Left forelimb (tissue), 1 donor: ENCODE results near the gene OLFML1.

Experiments used
- DNase-seq: peaks from one replicate; pipeline ENCODE4 v3.0.0-alpha.2; 2018; ENCODE audit warnings: low spot score

The OLFML1 gene

DNA sequence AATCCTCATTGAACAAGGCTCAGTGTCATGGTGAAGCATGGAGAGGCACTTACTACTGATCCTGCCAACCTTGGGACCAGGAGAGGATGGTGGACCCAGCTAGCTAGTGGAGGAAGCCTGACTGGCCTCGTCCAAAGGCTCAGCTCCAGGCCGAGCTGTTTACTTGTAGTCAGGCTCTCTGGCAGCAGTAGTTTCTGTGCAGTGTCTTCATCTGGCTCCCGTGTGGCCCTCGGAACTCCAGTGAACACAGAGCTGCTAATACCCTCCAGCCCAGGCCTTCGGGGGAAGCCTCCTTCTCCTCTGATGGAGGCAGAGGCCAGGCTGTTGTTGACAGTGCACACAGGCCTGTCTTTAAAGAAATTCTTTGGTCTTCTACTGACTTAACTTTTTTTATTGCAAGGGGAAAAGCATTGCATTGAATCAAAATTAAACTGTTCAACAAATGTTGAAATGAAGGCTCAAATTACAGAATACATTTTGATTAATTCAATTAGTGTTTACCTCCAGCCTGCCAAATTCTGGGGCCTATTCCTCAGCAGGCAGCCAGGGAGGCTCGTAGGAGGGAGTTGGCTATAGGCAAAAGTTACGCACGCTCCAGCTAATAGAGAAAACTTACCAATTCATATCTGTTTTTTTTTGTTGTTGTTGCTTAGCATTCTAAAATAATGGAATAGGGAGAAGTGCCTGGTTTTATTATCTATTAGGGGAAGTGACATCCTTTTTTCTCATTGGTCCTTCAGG is 47.3 kb downstream of the OLFML1 start:
- no peak for DNase-seq

DNA sequence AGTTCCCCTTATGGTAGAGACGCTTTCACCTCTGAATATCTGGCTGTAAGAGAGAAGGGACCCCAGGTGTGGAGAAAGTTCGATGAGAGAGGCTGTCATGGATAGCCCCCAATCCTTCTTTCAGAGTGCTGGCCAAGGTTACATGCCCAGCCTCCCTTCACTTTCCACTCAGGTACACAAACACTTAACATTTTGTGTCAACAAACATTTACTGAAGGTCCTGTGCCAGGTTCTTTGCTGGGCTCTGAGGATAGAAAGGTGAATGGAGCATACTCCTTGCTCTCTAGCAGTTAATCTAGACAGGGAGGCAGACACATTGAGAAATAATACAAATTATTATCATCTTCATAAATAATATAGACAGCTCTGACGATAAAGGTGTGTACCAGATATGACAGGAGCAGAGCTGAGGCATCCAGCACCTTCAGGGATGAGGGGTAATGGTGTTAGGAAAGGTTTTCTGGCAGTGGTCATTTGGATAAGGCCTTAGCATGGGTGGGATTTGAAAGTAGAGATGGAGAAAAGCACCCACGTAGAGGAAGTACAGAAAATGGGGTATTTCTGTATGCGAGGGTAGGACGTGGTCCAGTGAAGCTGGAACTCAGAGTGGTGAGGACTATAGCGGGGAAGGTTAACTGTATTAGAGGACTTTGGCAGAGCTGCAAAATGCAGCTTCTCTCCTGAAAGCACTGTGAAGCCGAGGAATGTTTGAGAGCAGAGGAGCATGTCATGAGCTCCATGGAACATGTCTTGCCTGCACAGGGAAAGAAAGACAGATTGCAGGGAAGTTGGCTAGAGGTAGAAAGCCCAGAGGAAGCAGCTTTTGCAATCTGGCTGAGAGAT is 48.1 kb downstream of the OLFML1 start:
- DNase-seq, result no peak

DNA sequence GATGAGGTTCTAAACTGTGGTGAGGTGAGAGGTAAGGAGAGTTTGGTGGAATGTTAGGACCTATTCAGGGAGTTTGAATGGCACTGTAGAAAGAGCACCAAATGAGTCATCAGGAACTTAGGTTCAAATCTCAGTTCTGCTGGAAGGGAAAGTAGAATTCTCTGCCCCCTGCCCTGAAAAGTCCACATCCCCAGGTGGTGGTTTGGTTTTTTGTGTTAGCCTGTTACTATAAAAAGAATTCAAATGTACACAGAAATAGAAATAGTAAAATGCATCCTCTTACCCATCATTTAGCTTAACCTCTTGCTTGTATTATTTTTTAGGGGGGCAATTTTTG is 48.7 kb downstream of the OLFML1 start:
- no peak for DNase-seq

DNA sequence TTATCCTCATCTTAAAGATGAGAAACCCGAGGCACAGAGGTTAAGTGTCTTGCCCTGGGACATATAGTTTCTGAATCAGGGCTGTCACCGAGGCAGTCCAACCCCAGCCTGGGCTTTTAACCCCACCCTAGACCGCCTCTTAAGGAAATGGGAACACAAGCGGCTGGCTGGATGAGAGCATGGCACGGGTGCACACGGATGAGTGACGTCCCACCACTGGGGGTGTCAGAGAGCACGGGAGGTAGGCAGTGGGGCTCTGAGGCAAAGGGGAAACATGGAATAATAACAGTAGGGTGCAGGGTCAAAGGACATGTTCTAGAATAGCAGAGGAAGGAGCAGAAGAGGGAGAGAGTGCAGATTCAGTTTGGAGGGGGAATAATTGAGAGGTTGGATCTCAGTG is 50.8 kb downstream of the OLFML1 start:
- DNase-seq, result no peak

DNA sequence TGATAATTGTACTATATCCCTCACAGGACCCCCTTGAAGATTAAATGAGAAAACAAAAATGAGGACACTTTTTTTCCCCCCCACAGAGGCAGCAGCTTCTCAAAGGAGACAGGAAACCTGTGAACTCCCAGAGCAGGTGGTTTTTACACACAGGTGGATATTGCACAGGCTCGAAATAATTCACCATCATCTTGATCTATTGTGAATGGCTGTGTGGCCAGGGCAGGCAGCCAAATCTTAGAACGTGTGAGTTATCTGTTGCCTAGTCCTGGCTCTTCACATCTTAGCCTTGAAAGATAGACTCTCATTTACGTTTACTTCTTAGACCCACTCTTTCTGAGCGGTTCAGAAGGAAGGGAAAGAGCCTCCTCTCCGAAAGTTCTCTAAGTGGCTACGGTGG is 52.0 kb downstream of the OLFML1 start:
- no peak for DNase-seq

DNA sequence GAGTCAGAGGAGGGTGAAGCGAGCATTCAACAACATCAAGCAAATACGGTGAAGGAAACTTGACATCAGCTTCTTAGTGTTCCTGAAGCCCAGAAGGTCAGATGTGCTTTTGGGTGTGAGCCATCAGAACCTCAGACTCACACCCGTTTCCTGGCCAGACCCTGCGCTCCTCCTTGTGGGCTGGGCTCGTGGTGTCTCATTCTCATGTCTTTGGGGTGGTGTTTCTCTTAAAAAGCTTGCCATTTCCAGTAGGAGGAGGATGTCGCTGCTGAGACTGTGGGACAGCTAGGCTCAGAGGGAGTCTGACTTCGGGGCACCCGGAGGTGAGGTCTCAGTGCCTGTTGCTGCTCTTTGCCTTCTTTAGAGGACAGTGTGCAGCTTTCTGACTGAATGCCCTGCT is 52.7 kb downstream of the OLFML1 start:
- DNase-seq, result no peak

DNA sequence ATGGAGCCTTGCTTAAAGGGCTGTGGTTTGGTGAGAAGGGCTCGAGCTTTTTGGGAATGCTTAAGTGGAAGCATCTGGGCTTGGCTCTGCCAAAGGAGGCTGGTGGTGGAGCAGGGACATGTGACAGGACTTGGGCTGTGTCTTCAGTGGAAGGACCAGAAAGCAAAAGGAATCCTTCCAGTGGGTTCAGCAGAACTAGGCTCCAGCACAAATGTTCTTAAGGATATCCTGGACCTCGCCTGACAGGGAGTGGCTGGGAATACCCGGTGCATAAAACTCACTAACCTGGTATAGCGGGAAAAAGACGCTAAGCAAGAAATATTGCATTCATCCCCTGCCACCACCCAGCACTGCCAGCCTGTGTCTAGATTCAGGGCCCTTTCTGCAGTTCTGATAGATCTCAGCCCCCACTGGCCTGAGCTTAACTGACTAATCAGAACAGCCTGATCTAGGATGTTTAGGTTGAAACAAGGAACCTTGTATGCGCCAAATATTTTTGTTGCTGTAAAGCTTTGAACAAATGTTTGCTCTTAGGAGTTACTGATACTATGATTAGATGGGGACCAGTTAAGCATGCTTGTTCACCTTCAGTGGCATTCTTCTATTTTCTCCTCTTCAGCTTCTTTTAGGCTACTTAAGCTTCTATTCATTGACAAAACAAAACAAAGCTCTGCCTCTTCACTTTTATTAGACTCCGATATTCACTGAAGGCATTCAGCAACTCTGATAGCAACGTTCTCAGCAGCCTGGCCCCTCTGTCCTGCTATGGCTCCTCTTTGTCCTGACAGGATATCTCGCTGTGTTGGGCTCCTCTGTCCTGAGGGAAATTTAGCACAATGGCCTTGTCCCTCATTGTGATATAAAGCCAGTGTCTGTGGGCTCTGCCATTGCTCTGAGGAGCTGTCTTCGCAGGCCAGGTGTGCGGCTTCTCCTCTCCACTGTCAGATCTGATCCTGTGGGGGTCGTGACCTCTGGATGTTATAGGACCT is 53.5 kb downstream of the OLFML1 start:
- no peak for DNase-seq

DNA sequence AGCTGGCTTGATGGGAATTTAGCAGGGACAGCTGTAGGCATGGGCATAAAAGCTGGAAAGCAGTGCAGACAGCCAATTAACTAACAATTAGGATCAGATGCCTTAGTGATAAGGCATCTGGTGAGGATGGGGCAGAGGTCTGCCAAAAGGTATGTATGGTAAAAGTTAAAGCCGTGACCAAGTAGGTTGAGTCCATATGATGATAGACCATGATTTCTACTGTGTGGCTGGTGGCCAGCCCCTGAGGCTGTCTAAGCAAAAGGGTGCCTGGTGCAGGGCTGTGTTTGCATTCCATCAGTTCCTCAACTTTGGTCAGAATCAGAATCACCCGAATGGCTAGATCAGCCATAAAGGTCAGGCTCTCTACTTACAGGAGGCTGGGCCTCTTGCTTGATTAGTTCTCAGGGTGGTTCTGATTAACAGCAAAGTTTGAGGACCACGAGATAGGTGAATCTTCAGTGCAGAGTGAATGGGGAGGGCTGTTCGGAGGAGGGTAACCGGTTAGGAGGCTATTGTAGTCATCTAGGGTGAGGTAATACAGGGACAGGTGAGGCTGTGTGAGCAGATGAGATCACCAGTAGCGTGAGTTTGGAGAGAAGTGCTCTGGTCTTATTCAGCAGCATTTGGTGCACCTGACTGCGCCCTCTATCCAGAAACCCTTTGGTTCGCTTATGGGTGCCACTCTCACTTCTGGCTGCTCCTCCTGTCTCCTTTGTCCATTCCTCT is 55.7 kb downstream of the OLFML1 start:
- DNase-seq, result no peak

DNA sequence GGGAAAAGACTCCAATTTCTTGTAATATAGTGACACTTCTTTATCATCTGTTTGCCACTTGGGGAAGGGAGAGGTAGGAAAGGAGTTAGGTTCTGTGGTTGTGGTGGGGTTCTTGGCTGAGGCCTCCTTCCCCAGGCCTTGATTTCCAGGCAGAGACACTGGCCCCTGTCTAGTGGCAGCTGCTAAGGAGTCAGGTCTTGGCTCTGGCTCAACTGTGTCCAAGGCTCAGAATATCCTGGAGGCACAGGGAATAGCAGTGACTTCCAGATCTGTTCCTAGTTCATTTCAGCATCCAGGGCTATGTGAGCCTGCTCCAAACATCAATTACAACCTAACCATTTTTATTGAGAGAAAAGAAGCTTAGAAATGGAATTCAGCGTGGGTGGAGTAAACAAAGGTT is 58.0 kb downstream of the OLFML1 start:
- no peak for DNase-seq

DNA sequence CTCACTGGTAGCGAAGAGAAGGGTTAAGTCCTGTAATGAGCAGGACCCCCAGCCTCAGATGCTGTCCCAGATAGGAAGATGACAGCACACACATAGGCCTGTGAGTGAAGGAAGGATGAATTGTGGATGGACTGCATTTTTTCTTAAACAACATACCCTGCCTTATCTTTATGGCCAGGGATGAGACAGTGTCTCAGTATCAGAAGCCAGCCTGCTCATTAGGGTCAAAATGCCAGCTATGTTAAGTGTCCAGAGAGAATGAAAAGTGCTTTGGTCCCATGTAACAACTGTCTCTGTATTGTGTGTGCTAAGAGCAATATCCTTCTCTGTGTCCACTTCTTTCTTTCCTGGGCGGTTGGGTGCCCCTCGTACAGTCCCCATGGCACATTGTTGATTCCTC is 58.7 kb downstream of the OLFML1 start:
- DNase-seq, result no peak

DNA sequence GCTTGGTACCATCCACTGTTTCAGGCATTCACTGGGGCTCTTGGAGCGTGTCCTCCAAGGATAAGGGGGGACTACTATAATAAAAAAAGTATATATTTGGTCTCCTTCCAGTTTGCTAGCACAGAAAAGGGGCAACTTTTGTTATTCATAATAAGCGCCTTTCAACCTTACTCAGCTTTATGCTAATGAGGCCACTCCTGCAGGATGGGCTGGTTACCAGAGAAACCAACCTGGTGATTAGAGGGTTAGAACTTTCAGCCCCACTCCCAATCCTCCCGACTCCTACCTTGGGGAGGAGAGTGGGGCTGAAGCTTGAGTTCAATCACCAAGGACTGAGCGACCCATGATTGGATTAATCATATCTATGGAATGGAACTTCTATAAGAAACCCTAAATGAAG is 60.3 kb downstream of the OLFML1 start:
- DNase-seq, result no peak

DNA sequence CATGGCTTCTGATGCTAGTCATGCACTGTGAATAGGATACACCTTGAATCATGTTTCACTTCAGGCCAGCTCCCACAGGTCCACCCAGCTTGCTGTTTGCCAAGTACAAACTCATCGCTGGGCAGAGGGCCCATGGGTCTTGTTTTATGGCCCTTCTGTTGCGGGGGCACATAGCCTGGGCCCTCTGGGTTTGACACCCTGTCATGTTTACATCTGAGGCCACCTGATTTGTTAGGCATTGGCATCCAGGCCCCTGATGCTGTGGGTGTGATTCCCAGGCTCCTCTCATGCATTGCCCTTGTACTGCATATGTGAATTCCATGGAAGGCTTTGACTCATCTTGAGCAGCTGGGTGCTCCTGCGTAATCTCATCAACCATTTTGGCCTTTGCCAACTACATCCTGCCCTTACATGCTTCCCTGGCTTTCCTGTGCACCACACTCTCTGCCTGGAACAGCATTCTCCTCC is 61.1 kb downstream of the OLFML1 start:
- no peak for DNase-seq

DNA sequence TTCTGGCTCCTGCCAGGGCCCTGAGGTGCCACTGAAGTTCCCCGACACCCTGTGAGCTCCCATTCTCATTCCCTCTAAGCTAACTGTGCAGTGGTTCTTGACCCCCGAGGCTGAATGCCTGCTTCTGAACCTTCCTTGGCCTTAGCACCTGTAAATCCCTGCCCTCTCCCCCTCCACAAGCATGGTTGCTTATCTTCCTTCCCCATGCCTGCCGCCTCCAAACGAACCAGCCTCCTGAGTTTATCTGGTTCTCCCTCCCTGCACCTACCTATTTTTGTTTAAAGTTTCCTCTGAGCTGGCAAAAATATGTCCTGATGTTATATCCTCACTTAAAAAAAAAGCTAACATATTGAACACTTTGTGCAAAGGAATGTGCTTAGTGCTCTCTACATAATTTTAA is 62.4 kb downstream of the OLFML1 start:
- no peak for DNase-seq

DNA sequence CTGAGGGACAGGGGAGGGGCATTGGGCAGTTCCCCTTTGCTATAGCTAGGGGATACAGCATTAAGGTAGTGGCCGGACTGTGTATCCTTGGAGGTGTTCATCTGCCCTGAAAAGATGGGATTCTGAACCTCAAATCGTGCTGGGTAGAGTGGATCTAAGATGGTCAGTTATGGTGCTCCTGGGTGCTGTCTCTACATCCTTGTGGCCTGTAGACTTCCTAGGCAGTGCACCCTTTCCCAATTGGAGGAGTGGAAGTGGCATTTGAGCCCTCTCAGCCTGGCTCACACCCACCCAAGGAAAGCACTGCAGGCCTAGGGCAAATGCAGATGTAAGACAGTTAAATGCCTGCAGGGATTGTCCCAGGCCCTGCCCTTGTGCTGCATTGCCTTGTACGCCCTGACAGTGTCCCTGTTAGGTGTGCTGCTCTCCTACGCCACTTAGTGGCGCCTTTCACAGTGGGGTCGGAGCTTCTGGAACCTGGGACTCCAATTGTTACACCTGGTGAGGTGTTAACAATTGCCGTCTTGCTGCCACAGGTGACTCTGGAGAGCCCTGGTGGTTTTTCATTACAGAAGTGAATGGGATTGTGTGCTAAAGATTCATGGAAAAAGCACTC is 63.5 kb downstream of the OLFML1 start:
- no peak for DNase-seq

DNA sequence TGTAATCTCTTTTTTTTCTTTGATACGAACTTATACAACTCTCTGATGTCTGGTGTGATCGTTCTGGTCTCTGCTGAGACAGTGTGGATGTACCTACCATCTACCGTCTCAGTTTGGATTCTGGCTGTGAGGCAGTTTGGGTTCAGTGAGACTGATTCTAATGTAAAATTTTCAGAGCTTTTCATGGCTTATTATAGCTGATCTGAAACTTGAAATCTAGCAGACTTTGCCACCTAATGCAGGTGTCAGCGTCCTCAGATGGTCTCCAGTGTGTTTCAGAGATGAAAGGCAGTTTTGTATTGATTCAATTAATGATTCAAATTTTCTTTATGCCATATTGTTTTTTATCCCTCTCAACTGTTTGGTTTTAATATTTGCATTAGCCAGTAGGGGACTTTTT is 64.4 kb downstream of the OLFML1 start:
- no peak for DNase-seq

DNA sequence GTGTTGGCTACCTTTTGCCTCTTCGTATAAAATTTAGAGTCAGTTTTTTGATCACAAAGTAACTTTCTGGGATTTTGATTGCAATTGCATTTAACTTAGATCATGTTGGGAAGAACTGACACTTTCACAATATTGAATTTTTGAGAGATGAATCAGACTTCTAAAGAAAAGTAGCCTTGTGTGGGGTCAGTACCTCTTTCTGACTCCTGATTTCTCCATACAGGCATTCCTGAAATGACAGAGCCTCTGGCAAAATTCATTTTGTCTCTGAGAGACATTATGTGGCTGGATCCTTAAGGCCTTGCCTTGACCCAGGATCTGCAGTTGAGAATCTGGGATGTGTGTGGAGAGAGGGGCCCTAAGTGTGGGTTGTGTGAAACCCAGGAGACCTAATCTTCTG is 66.3 kb downstream of the OLFML1 start:
- no peak for DNase-seq

DNA sequence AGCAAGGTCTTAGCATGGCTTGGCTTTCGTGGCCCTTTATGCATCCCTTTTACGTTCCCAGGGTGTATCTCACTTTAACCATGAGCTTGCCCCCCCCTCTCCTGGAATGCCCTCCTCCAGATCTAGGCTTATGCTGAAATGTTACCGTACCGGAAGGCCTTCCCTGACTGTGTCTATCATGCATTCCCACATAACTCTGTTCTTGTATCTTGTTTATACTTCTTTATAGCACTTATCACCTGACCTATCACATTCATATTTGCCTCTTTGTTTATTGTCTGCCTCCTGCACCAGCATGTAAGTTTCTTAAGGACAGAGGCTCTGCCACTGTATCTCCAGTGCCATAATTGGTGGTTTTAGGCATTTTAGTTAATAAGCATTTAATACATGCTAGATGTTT is 67.4 kb downstream of the OLFML1 start:
- no peak for DNase-seq

DNA sequence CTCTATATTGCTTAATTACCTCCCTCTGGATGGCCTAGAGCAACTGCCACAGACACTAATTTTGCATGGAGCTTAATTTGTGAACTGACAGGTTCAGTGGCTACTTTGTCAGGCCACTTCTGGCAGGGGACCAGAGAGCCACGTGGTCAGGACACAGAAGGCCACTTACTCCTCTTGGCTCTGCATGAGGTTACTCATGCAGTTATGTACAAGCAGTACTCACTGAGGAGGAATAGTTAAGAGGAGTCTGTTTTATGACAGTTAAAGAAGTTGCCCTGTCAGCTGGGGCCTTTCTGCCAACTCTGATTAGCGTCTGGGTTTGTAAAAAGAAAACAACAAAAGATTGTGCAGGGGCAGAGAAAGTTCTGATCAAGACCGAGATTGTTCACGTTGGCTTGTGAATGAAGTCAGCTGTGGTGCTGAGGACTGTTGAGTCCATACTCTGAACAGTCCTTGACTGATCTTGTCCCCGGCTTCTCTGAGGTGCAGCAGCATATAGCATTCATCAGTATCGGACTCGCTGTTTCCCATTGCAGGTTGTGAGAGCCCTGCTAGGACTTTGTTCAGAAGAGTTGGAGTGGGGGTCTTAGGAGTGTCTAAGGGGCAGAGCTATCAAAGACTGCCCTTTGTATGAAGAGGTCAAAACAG is 69.9 kb downstream of the OLFML1 start:
- DNase-seq, result no peak

DNA sequence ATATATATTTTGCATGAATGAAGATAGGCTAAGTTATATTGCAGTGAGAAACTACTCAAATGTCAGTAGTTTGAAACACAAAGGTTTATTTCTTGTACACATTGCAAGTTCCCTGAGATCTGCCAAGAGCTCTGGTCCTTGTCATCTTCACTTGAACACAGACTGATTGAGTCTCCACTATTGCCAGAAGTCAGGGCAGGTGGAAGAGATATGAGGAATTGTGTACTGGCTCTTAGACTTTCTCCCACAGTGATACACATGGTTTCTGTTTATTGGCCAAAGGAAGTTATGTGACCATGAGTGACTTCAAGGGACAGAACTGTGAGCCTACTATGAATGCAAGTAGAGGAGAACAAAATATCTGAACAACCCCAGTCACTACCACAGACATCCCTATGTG is 72.7 kb downstream of the OLFML1 start:
- DNase-seq, result no peak

DNA sequence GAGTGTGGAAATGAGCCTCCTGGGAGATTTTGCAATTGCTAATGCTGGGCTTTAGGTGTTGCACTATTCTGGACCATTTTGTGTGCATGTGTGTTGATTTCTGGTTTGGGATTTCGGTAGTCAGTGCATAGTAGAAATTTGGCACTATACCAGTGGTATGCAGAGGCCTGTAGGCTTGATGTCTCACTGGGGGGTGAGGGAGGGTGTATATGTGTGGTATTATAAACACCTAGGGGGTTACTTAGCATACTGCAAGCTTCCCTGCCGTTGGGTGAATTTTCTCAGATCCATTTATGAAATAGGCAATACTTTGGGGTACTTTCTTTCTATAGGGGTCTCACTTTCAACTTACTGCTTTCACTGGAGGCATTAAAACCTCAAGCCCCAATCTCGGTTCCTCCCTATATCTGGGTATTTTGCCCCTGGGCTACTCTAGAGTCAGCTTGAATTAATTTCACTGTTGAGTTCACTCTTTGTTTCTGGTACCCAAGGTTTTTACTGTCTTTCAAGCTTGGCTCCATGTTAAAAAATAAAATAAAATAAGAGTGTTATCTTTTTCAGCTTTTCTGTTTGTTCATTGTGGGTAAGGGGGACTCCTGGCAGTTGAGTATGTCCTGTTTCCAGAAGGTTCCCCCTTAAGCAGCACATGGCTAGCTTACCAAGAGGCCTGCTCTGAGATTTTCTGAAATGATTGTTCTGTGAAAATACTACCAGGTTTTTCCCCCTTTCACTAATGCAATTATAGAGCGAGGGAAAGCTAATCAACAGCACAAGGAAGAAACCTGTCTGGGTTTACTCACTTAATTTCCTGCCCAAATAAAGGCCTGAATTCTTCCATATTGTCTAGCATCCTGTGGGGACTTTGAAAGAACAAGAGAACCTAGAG is 74.3 kb downstream of the OLFML1 start:
- no peak for DNase-seq
